Fibroblast of the aortic adventitia (primary cell): ENCODE measurements around the gene CDH24. TPM values are rescaled to one million over a fixed set of nuclear protein-coding genes. Genes with fewer than 3 reads are reported as not detected.
A peak's percentile ranks its signal among the peaks of the same experiment; 100 is the strongest.

Source experiments
- DNase-seq: peaks from one replicate; pipeline ENCODE4 v3.0.0-alpha.2; 2010; ENCODE audit warnings: low read depth
- H3K4me3 ChIP-seq: 2 replicates; pipeline ENCODE4 v1.5.1; 2011; ENCODE audit warnings: low read depth, mild to moderate bottlenecking, control low read depth, low read length, moderate library complexity
- total RNA-seq: library from RNA; depleted of rRNA; stranded (reverse); fragments of >200 nt; gene quantifications from 2 replicates; pipeline ENCODE4 v1.2.3, GENCODE V29; 2012; ENCODE audit warnings: low replicate concordance
- TF ChIP-seq, protein P1 (sequence below): IDR thresholded peaks from 2 replicates; pipeline ENCODE4 v1.5.1; 2011; ENCODE audit warnings: mild to moderate bottlenecking, low read length, control low read depth, inconsistent platforms; ENCODE audit not compliant: insufficient read depth

CDH24 gene
- total RNA-seq, 1 donor, result 3.7 TPM

DNA sequence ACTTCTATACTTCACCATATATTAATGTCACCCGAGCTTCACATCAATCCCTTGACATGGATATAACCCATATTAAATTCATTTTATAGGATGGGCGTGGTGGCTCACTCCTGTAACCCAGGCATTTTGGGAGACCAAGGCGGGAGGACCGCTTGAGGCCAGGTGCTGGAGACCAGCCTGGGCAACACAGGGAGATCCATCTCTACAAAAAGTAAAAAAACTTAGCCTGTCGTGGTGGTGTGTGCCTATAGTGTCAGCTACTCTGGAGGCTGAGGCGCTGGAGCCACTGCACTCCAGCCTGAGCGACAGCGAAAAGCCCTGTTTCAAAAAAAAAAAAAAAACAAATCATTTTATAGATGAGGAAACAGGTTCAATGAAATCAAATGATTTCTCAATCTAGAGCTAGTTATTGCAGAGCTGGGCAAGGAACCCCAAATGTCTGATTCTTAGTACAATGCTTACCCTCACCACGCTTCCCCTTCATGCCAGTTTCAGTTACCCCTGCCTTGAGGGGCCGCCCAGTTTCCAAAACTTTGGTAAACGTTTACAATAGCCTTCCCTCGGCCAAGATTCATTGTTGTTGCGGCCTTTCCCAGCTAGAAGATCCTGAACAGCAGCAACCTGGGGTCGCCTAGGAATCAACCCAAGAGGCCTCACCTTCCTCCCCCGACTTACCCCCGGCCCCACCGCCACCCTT, 23.4 kb downstream of the CDH24 start:
- peak overlapping the region; percentile 94 for H3K4me3 ChIP-seq
- TF ChIP-seq, protein P1, sequence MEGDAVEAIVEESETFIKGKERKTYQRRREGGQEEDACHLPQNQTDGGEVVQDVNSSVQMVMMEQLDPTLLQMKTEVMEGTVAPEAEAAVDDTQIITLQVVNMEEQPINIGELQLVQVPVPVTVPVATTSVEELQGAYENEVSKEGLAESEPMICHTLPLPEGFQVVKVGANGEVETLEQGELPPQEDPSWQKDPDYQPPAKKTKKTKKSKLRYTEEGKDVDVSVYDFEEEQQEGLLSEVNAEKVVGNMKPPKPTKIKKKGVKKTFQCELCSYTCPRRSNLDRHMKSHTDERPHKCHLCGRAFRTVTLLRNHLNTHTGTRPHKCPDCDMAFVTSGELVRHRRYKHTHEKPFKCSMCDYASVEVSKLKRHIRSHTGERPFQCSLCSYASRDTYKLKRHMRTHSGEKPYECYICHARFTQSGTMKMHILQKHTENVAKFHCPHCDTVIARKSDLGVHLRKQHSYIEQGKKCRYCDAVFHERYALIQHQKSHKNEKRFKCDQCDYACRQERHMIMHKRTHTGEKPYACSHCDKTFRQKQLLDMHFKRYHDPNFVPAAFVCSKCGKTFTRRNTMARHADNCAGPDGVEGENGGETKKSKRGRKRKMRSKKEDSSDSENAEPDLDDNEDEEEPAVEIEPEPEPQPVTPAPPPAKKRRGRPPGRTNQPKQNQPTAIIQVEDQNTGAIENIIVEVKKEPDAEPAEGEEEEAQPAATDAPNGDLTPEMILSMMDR, result no peak
- peak; percentile 11 for DNase-seq

DNA sequence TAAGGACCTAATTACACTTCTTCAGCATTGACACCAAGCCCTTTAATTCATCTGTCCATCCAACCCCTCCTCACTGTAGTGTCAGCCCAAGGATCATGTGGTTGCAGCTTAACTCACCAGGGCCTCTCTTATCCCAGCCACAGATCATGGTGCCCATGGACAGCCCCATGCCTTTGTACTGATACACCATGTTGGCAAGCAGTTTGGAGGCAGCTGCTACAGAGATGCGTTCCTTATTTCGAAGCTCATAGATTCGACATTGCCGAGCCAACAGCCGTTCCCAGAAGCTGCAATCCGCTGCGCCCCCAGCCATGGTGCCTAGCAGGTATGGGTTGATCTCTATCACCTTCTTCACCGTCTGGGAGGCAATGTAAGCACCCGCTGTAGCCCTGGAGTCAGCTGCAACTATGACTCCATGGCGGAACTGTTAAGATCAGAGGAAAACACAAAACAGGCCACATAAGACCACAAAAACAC, 24.0 kb downstream of the CDH24 start:
- H3K4me3 ChIP-seq, result peak overlapping the region; percentile 94
- DNase-seq, result no peak
- TF ChIP-seq, protein P1, result no peak

- no peak overlapping the region for H3K4me3 ChIP-seq
- TF ChIP-seq, protein P1, result no peak
- DNase-seq, result no peak
These were observed 26.4 kb downstream of the CDH24 start for GRCh38 chr14:23030936-23031335.

DNA sequence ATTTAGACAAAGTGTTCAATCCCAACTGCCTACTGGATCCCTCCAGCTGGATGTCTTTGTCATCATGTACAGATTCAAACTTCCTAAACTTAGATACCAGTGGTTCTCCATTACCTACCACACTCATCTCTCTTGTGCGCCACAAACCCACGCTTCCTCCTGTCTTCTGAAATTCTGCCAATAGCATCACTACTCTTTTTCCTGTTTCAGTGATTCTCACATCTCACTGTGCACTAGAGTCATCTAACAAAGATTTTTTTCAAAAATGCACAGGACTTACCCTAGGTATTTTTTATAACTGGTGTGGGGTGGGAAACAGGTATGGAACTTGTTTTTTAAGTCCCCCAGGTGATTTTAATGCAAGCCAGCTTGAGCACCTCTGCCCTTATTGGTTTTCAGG, 28.5 kb downstream of the CDH24 start:
- TF ChIP-seq, protein P1, result no peak
- DNase-seq, result no peak
- no peak overlapping the region for H3K4me3 ChIP-seq

DNA sequence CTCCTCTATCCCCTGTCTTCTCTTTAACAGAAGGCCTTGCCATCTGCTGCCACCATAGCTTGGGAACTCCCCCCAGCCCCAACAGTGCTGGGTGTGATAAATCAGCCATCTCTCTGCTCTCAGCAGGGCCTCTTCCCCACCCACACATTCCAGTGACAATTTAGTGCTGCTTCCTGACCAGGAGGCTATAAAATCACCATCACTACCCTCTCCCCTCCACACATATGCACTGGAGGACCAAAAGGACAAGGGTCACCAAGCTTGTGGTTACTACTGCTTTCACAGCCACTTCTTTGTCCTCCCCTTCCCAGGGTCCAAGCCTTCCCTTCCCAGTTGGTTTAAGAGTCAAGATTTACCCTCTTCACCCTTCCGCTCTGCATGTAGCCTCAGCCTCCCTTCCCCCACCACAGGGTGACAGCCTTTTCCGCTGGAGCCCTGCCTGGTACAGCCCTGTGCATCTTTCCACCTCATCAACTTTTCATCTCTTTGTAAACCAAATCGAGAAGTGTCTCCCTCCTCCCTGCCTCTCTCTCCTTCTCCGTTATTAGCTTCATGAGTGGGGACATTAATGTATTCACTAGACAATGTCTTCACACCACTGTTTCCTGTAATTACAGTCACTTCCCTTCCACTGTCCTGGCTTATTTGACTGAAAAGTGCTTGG, 32.0 kb downstream of the CDH24 start:
- no peak for DNase-seq
- no peak overlapping the region for H3K4me3 ChIP-seq
- TF ChIP-seq, protein P1, result no peak

DNA sequence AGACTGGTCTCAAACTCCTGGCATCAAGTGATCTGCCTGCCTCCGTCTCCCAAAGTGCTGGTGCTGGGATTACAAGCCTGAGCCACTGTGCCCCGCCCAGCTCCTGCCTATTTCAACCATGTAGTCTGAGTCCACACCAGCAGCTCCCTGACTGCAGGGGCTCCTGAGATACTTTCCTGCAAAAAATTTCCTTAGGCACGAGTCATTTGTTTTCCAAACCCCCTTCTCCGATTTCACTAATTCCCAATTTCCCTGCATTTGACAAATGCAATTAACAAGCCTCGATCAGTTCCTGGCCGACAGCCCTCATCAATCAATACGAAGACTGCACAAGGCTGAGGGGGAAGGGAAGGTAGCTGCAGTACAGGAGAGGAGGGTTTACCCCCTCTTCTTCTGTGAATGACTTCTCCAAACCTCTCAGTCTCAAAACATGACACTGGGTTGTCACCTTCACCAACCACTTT, 32.7 kb downstream of the CDH24 start:
- H3K4me3 ChIP-seq, result no peak overlapping the region
- TF ChIP-seq, protein P1, result no peak
- DNase-seq, result no peak
